ENCODE measurements around the gene FAM13A. TPM values are rescaled to one million over a fixed set of nuclear protein-coding genes. Genes with fewer than 3 reads are reported as not detected.

FAM13A gene
- total and polyA plus RNA-seq, 2 of the 8 experiments (the other 6 are each of a cell fraction or from before 2014, with no cell fraction given), result 7.1 to 16.5 TPM

DNA sequence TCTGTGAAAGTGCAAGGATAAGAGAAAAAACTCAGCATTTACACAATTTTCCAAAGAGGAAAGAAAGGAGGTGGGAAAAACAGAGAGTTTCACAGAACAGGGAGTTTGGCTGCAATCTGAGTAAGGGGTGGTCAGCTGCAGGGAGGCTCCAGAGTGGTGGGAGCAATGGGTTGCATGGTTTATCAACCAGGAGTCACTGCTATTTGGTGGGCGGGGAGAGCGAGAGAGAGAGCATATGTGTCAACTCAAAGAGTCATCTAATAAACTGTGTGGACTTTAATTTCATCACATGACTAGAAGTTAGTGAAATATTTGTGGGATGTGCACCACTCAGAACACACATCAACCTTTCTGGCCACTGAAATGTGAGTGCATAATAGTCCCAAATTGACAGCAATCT, 94.6 kb downstream of the FAM13A start:
- H2AFZ ChIP-seq (ENCODE audit: low read length), result no peak overlapping the region
- H2BK12ac ChIP-seq (ENCODE audit: low read depth, low read length), result no peak overlapping the region
- no peak overlapping the region for H4K5ac ChIP-seq (ENCODE audit: insufficient read length, low read depth, low read length)
- no peak overlapping the region for H4K91ac ChIP-seq (replicated peaks; ENCODE audit: insufficient read length, low read length)
- H3K4me3 ChIP-seq (ENCODE audit: extremely low read depth in 1 of 4, insufficient read depth in 2 of 4, low read depth in 3 of 4, low read length in 4 of 4), result no peak overlapping the region
- ChIA-PET POLR2A (ENCODE audit: partially characterized antibody) (no interaction called here), CTCF (ENCODE audit: partially characterized antibody) (interaction anchor here (0.6 kb wide), 1 partner anchor 228 kb away, joined by 3 read pairs; no protein-coding TSS in a partner anchor)
- no peaks in the 10 kb centered on the region; a peak in 1 of 8 replicates for H3K36me3 ChIP-seq (ENCODE audit: control insufficient read depth in 2 of 4, insufficient read depth in 4 of 4, low read length in 3 of 4)
- H3K23me2 ChIP-seq (ENCODE audit: low read depth, low read length), result no peaks in the 10 kb centered on the region
- peaks cover 0 to 2% of the 10 kb centered on the region in 2 experiments for H4K20me1 ChIP-seq (replicated peaks in 1 of 2; ENCODE audit: control insufficient read depth in 1 of 2, insufficient read depth in 2 of 2, low read length in 2 of 2)
- H3K18ac ChIP-seq (ENCODE audit: extremely low read depth, low read length), result no peak overlapping the region
- no peak overlapping the region for H2BK20ac ChIP-seq (ENCODE audit: low read length)
- H3K23ac ChIP-seq (ENCODE audit: insufficient read length), result no peak overlapping the region
- no peak overlapping the region for H2BK120ac ChIP-seq (replicated peaks; ENCODE audit: low read depth, low read length)
- no peak overlapping the region for H3K27ac ChIP-seq (ENCODE audit: low read depth, low read length)
- no peak overlapping the region for H2BK5ac ChIP-seq (ENCODE audit: low read depth, low read length)
- H3K14ac ChIP-seq (ENCODE audit: insufficient read length), result no peak overlapping the region
- no peaks in the 10 kb centered on the region for H3K27me3 ChIP-seq (replicated peaks in 1 of 4; ENCODE audit: control insufficient read depth in 3 of 4, extremely low read depth in 1 of 4, insufficient read depth in 3 of 4, low read length in 3 of 4)
- no peak overlapping the region for H3K4ac ChIP-seq (replicated peaks; ENCODE audit: insufficient read length, low read depth, low read length)
- FAIRE-seq, result no peak
- no peaks in the 10 kb centered on the region for H3K79me1 ChIP-seq (ENCODE audit: low read depth, low read length)
- no peak overlapping the region for H2BK15ac ChIP-seq (ENCODE audit: low read length)
- DNase-seq (ENCODE audit: low read depth in 1 of 2, low spot score in 2 of 2), result no peak
- H3K9ac ChIP-seq (replicated peaks in 1 of 4; ENCODE audit: extremely low read depth in 1 of 4, low read depth in 3 of 4, low read length in 3 of 4), result no peak overlapping the region
- H3K56ac ChIP-seq (replicated peaks; ENCODE audit: insufficient read length, low read depth, low read length), result no peak overlapping the region
- peaks cover 6 to 8% of the 10 kb centered on the region in 2 experiments; a peak in 3 of 4 replicates for H3K9me3 ChIP-seq (ENCODE audit: insufficient read depth in 2 of 2, low read depth in 1 of 2, low read length in 1 of 2)
- H3K4me2 ChIP-seq (ENCODE audit: insufficient read depth in 1 of 2, low read depth in 2 of 2, low read length in 2 of 2), result no peak overlapping the region
- 91% methylated on average over 2 of the region's 2 CpGs; no CpG with 5 or more reads in 1 of the 2 experiments for WGBS, 2 experiments (ENCODE audit: extremely low coverage in 1 of 2, insufficient coverage in 1 of 2, insufficient read length in 1 of 2, insufficient replicate concordance in 2 of 2, low coverage in 1 of 2, low lambda C conversion rate in 2 of 2, missing lambda C conversion rate in 1 of 2)
- no peaks in the 10 kb centered on the region for H3K79me2 ChIP-seq (ENCODE audit: control insufficient read depth in 1 of 2, insufficient read depth in 2 of 2, low read length in 2 of 2)
- peaks cover 0 to 8% (median 4%) of the 10 kb centered on the region in 4 experiments; a peak in 5 of 7 replicates for H3K4me1 ChIP-seq (replicated peaks in 1 of 4; ENCODE audit: control insufficient read depth in 3 of 4, insufficient read depth in 4 of 4, low read length in 3 of 4)
- H4K8ac ChIP-seq (ENCODE audit: extremely low read depth, insufficient read depth, low read length), result no peak overlapping the region
- no peak overlapping the region for H2AK5ac ChIP-seq (ENCODE audit: low read depth, low read length)
- no peak for TF ChIP-seq POU5F1 (IDR thresholded peaks at IDR 0.05; ENCODE audit: low read depth, low read length)
- no peak for TF ChIP-seq CEBPB (IDR thresholded peaks at IDR 0.05; ENCODE audit: low read depth, low read length)
- TF ChIP-seq, protein P1, sequence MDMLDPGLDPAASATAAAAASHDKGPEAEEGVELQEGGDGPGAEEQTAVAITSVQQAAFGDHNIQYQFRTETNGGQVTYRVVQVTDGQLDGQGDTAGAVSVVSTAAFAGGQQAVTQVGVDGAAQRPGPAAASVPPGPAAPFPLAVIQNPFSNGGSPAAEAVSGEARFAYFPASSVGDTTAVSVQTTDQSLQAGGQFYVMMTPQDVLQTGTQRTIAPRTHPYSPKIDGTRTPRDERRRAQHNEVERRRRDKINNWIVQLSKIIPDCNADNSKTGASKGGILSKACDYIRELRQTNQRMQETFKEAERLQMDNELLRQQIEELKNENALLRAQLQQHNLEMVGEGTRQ (IDR thresholded peaks at IDR 0.05; ENCODE audit: low read length), result no peak
- no peak for TF ChIP-seq PHF8 (conservative IDR thresholded peaks at IDR 0.05; ENCODE audit: low read depth, low read length)
- TF ChIP-seq SIX5 (IDR thresholded peaks at IDR 0.05; ENCODE audit: low read depth, low read length), result no peak
- TF ChIP-seq CREB1 (IDR thresholded peaks at IDR 0.05), result no peak
- TF ChIP-seq, protein P2, sequence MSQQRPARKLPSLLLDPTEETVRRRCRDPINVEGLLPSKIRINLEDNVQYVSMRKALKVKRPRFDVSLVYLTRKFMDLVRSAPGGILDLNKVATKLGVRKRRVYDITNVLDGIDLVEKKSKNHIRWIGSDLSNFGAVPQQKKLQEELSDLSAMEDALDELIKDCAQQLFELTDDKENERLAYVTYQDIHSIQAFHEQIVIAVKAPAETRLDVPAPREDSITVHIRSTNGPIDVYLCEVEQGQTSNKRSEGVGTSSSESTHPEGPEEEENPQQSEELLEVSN (IDR thresholded peaks at IDR 0.05), result no peak
- no peak for TF ChIP-seq SP4 (IDR thresholded peaks at IDR 0.05; ENCODE audit: low read length)
- TF ChIP-seq GTF2F1 (IDR thresholded peaks at IDR 0.05; ENCODE audit: borderline replicate concordance, low read depth, low read length), result no peak
- no peak for TF ChIP-seq POLR2A (IDR thresholded peaks at IDR 0.05; ENCODE audit: control extremely low read depth in 1 of 2, low read depth in 2 of 2, low read length in 2 of 2)
- TF ChIP-seq CTCF (IDR thresholded peaks at IDR 0.05; ENCODE audit: control extremely low read depth in 1 of 3, insufficient read depth in 1 of 3, low read depth in 1 of 3, low read length in 3 of 3), result no peak

All from H1 (cell line).